GM18499 (cell line): ENCODE results near the gene PCDH9.

Experiments
- ATAC-seq: cut with Tn5 transposase; IDR thresholded peaks from one replicate; pipeline ENCODE4 v1.9.1; 2021; ENCODE audit warnings: moderate number of reproducible peaks; ENCODE audit not compliant: insufficient read depth, unreplicated experiment

The PCDH9 gene

GRCh38 chr13:67225252-67226159 is 4.6 kb downstream of the PCDH9 start:
- ATAC-seq, result no peak

- no peak for ATAC-seq
These were observed 5.8 kb downstream of the PCDH9 start for GRCh38 chr13:67224148-67224846.

- ATAC-seq, result no peak
These were observed 6.4 kb downstream of the PCDH9 start for GRCh38 chr13:67223742-67224141.

- ATAC-seq, result no peak
These were observed 7.1 kb downstream of the PCDH9 start for GRCh38 chr13:67223024-67223423.

GRCh38 chr13:67221630-67222226 is 8.4 kb downstream of the PCDH9 start:
- ATAC-seq, result no peak

- no peak for ATAC-seq
These were observed 11.0 kb downstream of the PCDH9 start for GRCh38 chr13:67219113-67219512.

GRCh38 chr13:67217880-67218279 is 12.3 kb downstream of the PCDH9 start:
- no peak for ATAC-seq

- ATAC-seq, result no peak
These were observed 13.3 kb downstream of the PCDH9 start for GRCh38 chr13:67216864-67217263.

GRCh38 chr13:67210208-67210607 is 19.9 kb downstream of the PCDH9 start:
- ATAC-seq, result no peak

GRCh38 chr13:67208552-67208951 is 21.6 kb downstream of the PCDH9 start:
- no peak for ATAC-seq

GRCh38 chr13:67204764-67205163 is 25.4 kb downstream of the PCDH9 start:
- ATAC-seq, result no peak

- ATAC-seq, result no peak
These were observed 29.5 kb downstream of the PCDH9 start for GRCh38 chr13:67200605-67201004.

- ATAC-seq, result no peak
These were observed 30.0 kb downstream of the PCDH9 start for GRCh38 chr13:67200183-67200582.

GRCh38 chr13:67197704-67198103 is 32.4 kb downstream of the PCDH9 start:
- no peak for ATAC-seq

- no peak for ATAC-seq
These were observed 36.2 kb downstream of the PCDH9 start for GRCh38 chr13:67193979-67194378.

GRCh38 chr13:67192751-67193150 is 37.4 kb downstream of the PCDH9 start:
- ATAC-seq, result no peak

- ATAC-seq, result no peak
These were observed 43.1 kb downstream of the PCDH9 start for GRCh38 chr13:67186995-67187569.

- ATAC-seq, result no peak
These were observed 45.9 kb downstream of the PCDH9 start for GRCh38 chr13:67184247-67184646.

- no peak for ATAC-seq
These were observed 47.0 kb downstream of the PCDH9 start for GRCh38 chr13:67183151-67183550.

GRCh38 chr13:67175836-67176459 is 54.2 kb downstream of the PCDH9 start:
- ATAC-seq, result no peak
